Hepatocyte (in vitro differentiated cells): ENCODE measurements around the gene UGT1A5. TPM values are rescaled to one million over a fixed set of nuclear protein-coding genes. Genes with fewer than 3 reads are reported as not detected.

Experiments
- DNase-seq: peaks from one replicate; pipeline ENCODE4 v3.0.0-alpha.2; 2016; ENCODE audit warnings: low spot score
- H2AFZ ChIP-seq: fragments of 200-600 bp; sonication (generic); 2 replicates; pipeline ENCODE4 v1.6.0; 2016; ENCODE audit warnings: antibody characterized with exemption, mild to moderate bottlenecking
- H3K27ac ChIP-seq: fragments of 200-600 bp; sonication (generic); 2 replicates; pipeline ENCODE4 v1.5.1; 2016; ENCODE audit warnings: mild to moderate bottlenecking
- H3K27me3 ChIP-seq: fragments of 200-600 bp; sonication (generic); 2 replicates; pipeline ENCODE4 v1.6.1; 2016
- H3K36me3 ChIP-seq: fragments of 200-600 bp; sonication (generic); replicated peaks from 2 replicates; pipeline ENCODE4 v1.5.1; 2016; ENCODE audit warnings: low read depth; ENCODE audit not compliant: insufficient read depth
- H3K4me1 ChIP-seq: fragments of 200-600 bp; sonication (generic); 2 replicates; pipeline ENCODE4 v1.5.1; 2016; ENCODE audit warnings: mild to moderate bottlenecking, moderate library complexity; ENCODE audit not compliant: insufficient read depth
- H3K4me2 ChIP-seq: fragments of 200-600 bp; sonication (generic); 2 replicates; pipeline ENCODE4 v1.6.0; 2016
- H3K4me3 ChIP-seq: fragments of 200-600 bp; sonication (generic); 2 replicates; pipeline ENCODE4 v1.5.1; 2016; ENCODE audit warnings: mild to moderate bottlenecking
- H3K79me2 ChIP-seq: fragments of 200-600 bp; sonication (generic); 2 replicates; pipeline ENCODE4 v1.6.0; 2017; ENCODE audit warnings: mild to moderate bottlenecking
- H3K9me2 ChIP-seq: fragments of 200-600 bp; sonication (generic); replicated peaks from 2 replicates; pipeline ENCODE4 v1.6.0; 2017; ENCODE audit warnings: mild to moderate bottlenecking; ENCODE audit not compliant: insufficient read depth
- H3K9me3 ChIP-seq: fragments of 200-600 bp; sonication (generic); 2 replicates; pipeline ENCODE4 v1.5.1; 2016; ENCODE audit warnings: low read depth, mild to moderate bottlenecking
- H4K20me1 ChIP-seq: fragments of 200-600 bp; sonication (generic); 2 replicates; pipeline ENCODE4 v1.6.0; 2016; ENCODE audit warnings: mild to moderate bottlenecking; ENCODE audit not compliant: insufficient read depth, poor library complexity, severe bottlenecking
- CTCF ChIP-seq: fragments of 200-600 bp; sonication (generic); IDR thresholded peaks from 2 replicates; pipeline ENCODE4 v1.5.1; 2016; ENCODE audit warnings: antibody characterized with exemption, mild to moderate bottlenecking; ENCODE audit not compliant: poor library complexity
- EZH2 ChIP-seq: fragments of 200-600 bp; sonication (generic); IDR thresholded peaks from 2 replicates; pipeline ENCODE4 v1.6.1; 2016; ENCODE audit warnings: antibody characterized with exemption, mild to moderate bottlenecking, borderline replicate concordance
- EZH2phosphoT487 ChIP-seq: fragments of 200-600 bp; sonication (generic); IDR thresholded peaks from one replicate; pipeline ENCODE4 v1.6.1; 2018; ENCODE audit warnings: antibody characterized with exemption, mild to moderate bottlenecking, low read depth, moderate library complexity; ENCODE audit not compliant: unreplicated experiment, severe bottlenecking
- WGBS: methylation state at CpG from one replicate; pipeline ENCODE4 v1.1.6; 2016; ENCODE audit warnings: low lambda C conversion rate; ENCODE audit errors: missing lambda C conversion rate; 5-methylcytosine and 5-hydroxymethylcytosine counted together
- polyA plus RNA-seq: library from polyadenylated mRNA; unstranded; fragments of >200 nt; fragmentation: Nextera tagmentation; extraction: Ambion mirVana; gene quantifications from 2 replicates; pipeline ENCODE4 v1.2.1, GENCODE V29; 2016
- total RNA-seq: library from RNA; depleted of rRNA; stranded (reverse); fragments of >200 nt; gene quantifications from 2 replicates; pipeline ENCODE4 v1.2.3, GENCODE V29; 2014

The UGT1A5 gene
- total and polyA plus RNA-seq, 2 experiments from 2014 or later, result not detected

- Histone ChIP-seq H3K9me2 (no peaks in the 10 kb centered on the region), H3K27ac (no peak overlapping the region), H3K4me3 (no peak overlapping the region), H3K4me2 (no peak overlapping the region), H3K4me1 (no peaks in the 10 kb centered on the region), H2AFZ (no peak overlapping the region), H3K27me3 (no peaks in the 10 kb centered on the region), H4K20me1 (no peaks in the 10 kb centered on the region), H3K36me3 (no peaks in the 10 kb centered on the region), H3K79me2 (no peaks in the 10 kb centered on the region), H3K9me3 (no peaks in the 10 kb centered on the region)
- WGBS, result 79% methylated on average over 4 of the region's 4 CpGs
- TF ChIP-seq EZH2, result no peak
- TF ChIP-seq CTCF, result no peak
- TF ChIP-seq EZH2phosphoT487, result no peak
- DNase-seq, result no peak
These were observed 53.7 kb downstream of the UGT1A5 start for GRCh38 chr2:233766416-233766815.

- H3K4me2 ChIP-seq, result no peak overlapping the region
- no peaks in the 10 kb centered on the region for H3K9me2 ChIP-seq
- H2AFZ ChIP-seq, result no peak overlapping the region
- H3K79me2 ChIP-seq, result no peaks in the 10 kb centered on the region
- no peaks in the 10 kb centered on the region for H3K4me1 ChIP-seq
- H3K27me3 ChIP-seq, result no peaks in the 10 kb centered on the region
- no peak overlapping the region for H3K27ac ChIP-seq
- no peak for DNase-seq
- no peaks in the 10 kb centered on the region for H4K20me1 ChIP-seq
- 80% methylated on average over 4 of the region's 4 CpGs for WGBS
- no peak overlapping the region for H3K4me3 ChIP-seq
- H3K9me3 ChIP-seq, result no peaks in the 10 kb centered on the region
- TF ChIP-seq CTCF (no peak), EZH2phosphoT487 (no peak), EZH2 (no peak)
- H3K36me3 ChIP-seq, result no peaks in the 10 kb centered on the region
These were observed 55.4 kb downstream of the UGT1A5 start for GRCh38 chr2:233768076-233768475.

- no peaks in the 10 kb centered on the region for H3K36me3 ChIP-seq
- no peaks in the 10 kb centered on the region for H3K9me2 ChIP-seq
- no peaks in the 10 kb centered on the region for H3K9me3 ChIP-seq
- H3K4me3 ChIP-seq, result no peak overlapping the region
- H4K20me1 ChIP-seq, result no peaks in the 10 kb centered on the region
- H3K4me1 ChIP-seq, result no peaks in the 10 kb centered on the region
- DNase-seq, result no peak
- no peak overlapping the region for H3K4me2 ChIP-seq
- no peak overlapping the region for H3K27ac ChIP-seq
- H3K79me2 ChIP-seq, result no peaks in the 10 kb centered on the region
- 91% methylated on average over 9 of the region's 9 CpGs for WGBS
- TF ChIP-seq CTCF (no peak), EZH2 (no peak), EZH2phosphoT487 (no peak)
- H2AFZ ChIP-seq, result no peak overlapping the region
- H3K27me3 ChIP-seq, result no peaks in the 10 kb centered on the region
These were observed 56.6 kb downstream of the UGT1A5 start for GRCh38 chr2:233769260-233769659.

GRCh38 chr2:233772153-233772552, 59.4 kb downstream of the UGT1A5 start:
- no peak overlapping the region for H2AFZ ChIP-seq
- no peaks in the 10 kb centered on the region for H3K79me2 ChIP-seq
- H3K27me3 ChIP-seq, result no peaks in the 10 kb centered on the region
- WGBS, result 92% methylated on average over 16 of the region's 16 CpGs
- no peaks in the 10 kb centered on the region for H3K36me3 ChIP-seq
- H4K20me1 ChIP-seq, result no peaks in the 10 kb centered on the region
- H3K9me2 ChIP-seq, result no peaks in the 10 kb centered on the region
- no peak overlapping the region for H3K4me3 ChIP-seq
- no peak overlapping the region for H3K4me2 ChIP-seq
- no peak for TF ChIP-seq EZH2phosphoT487
- TF ChIP-seq CTCF, result no peak
- TF ChIP-seq EZH2, result no peak
- no peak overlapping the region for H3K27ac ChIP-seq
- no peaks in the 10 kb centered on the region for H3K9me3 ChIP-seq
- no peak for DNase-seq
- H3K4me1 ChIP-seq, result no peaks in the 10 kb centered on the region
